Measurements from ENCODE around the gene CARMIL3. TPM values are rescaled to one million over a fixed set of nuclear protein-coding genes. Genes with fewer than 3 reads are reported as not detected.

Gene CARMIL3
- total and polyA plus RNA-seq, 8 donors = 1.0 to 2.3 (median 1.4) TPM

DNA sequence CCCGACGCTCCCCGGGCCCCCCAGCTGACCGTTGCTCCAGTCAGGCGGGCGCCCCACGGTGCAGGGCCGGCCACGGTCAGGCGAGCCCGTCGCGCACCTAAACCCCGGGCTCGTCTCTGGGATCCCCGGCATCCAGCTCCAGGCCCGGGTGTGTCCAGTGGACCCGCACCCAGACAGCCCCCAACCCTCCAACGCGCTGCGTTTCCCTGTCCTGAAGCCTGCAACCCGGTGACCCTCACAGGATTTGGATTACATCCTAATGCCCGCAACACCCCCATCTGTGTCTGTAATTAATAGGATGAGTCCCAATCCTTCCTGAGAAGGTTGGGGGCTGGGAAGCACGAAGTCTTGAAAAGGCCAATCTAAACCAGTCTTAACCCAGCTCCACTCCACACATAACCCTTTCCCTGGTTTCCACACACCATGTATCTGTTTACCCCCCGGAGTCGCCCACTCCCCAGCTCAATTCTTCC, 30.0 kb downstream of the CARMIL3 start:
- intact Hi-C loops (cut with DNase I) = no loop called here
- Histone ChIP-seq H3K27ac (peak overlapping the region; percentile 58 to 65), H3K9me3 (no peaks in the 10 kb centered on the region), H3K4me1 (peaks cover 6 to 15% of the 10 kb centered on the region in 2 donors), H3K36me3 (no peaks in the 10 kb centered on the region), H3K27me3 (peaks cover 0 to 33% of the 10 kb centered on the region in 2 donors), H3K4me3 (peak overlapping the region; percentile 45 to 54)
- DNase-seq = no peak
- no peak for ATAC-seq
- TF ChIP-seq CTCF (IDR thresholded peaks at IDR 0.05) = no peak

- Histone ChIP-seq H3K36me3 (no peaks in the 10 kb centered on the region), H3K4me1 (peaks cover 6 to 15% of the 10 kb centered on the region in 2 donors), H3K4me3 (no peak overlapping the region), H3K9me3 (no peaks in the 10 kb centered on the region), H3K27ac (no peak overlapping the region), H3K27me3 (peaks cover 0 to 33% of the 10 kb centered on the region in 2 donors)
- DNase-seq (peak in 1 of 4 donors; percentile 43), ATAC-seq (no peak)
- TF ChIP-seq CTCF (IDR thresholded peaks at IDR 0.05) = no peak
- intact Hi-C loops (cut with DNase I) = no loop called here
Measured at GRCh38 chr14:24082411-24083080, 30.7 kb downstream of the CARMIL3 start.

- no peak for DNase-seq
- Histone ChIP-seq H3K27ac (no peak overlapping the region), H3K4me3 (no peak overlapping the region), H3K9me3 (no peaks in the 10 kb centered on the region), H3K4me1 (peaks cover 6 to 15% of the 10 kb centered on the region in 2 donors), H3K36me3 (no peaks in the 10 kb centered on the region), H3K27me3 (peaks cover 0 to 33% of the 10 kb centered on the region in 2 donors)
- TF ChIP-seq CTCF (IDR thresholded peaks at IDR 0.05) = no peak
- no peak for ATAC-seq
- intact Hi-C loops (cut with DNase I) = no loop called here
Measured at GRCh38 chr14:24083462-24083861, 31.7 kb downstream of the CARMIL3 start.

DNA sequence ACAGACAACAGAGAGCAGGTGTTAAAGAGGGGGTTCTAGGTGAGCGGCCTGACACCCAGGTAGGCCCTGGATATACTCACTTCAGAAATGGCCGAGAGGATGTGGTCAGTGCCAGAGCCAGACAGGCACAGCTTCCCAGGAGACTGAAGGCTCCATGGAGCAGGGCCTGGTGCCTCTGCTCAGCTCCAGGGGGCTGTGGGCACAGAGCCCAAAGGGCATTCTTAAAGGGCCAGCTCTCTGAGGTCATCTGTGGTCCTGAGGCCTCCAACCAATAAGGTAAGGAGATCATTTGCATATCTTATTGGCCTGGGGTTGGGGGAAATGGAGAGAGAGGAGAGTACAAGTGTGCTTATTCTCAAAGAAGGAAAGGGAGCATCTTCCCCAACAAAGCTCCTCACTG, 32.6 kb downstream of the CARMIL3 start:
- Histone ChIP-seq H3K27ac (no peak overlapping the region), H3K36me3 (no peaks in the 10 kb centered on the region), H3K4me1 (peaks cover 6 to 15% of the 10 kb centered on the region in 2 donors), H3K9me3 (no peaks in the 10 kb centered on the region), H3K4me3 (no peak overlapping the region), H3K27me3 (peaks cover 0 to 33% of the 10 kb centered on the region in 2 donors)
- DNase-seq (peak in 1 of 4 donors; percentile 20), ATAC-seq (no peak)
- TF ChIP-seq CTCF (IDR thresholded peaks at IDR 0.05) = no peak
- intact Hi-C loops (cut with DNase I) = no loop called here

- Histone ChIP-seq H3K27me3 (peaks cover 0 to 28% of the 10 kb centered on the region in 2 donors), H3K4me3 (no peak overlapping the region), H3K36me3 (no peaks in the 10 kb centered on the region), H3K4me1 (peaks cover 6 to 15% of the 10 kb centered on the region in 2 donors), H3K27ac (no peak overlapping the region), H3K9me3 (no peaks in the 10 kb centered on the region)
- no peak for ATAC-seq
- TF ChIP-seq CTCF (IDR thresholded peaks at IDR 0.05) = no peak
- intact Hi-C loops (cut with DNase I) = no loop called here
- DNase-seq = no peak
Measured at GRCh38 chr14:24085215-24085614, 33.4 kb downstream of the CARMIL3 start.

All from left lung (tissue), 10 donors.